Transverse colon (tissue), 3 donors: ENCODE measurements around the gene HOXA3.

ENCODE experiments used
- CTCF ChIP-seq, 5 experiments: fragments of 200-600 bp in 3 of 5; fragments of 450-650 bp in 2 of 5; sonication (generic) in 3 of 5; IDR thresholded peaks; 1 replicate in 2 of 5; 2 replicates in 3 of 5; pipeline ENCODE4 v1.5.1; 2016 to 2017; ENCODE audit warnings: antibody characterized with exemption in 5 of 5, inconsistent platforms in 3 of 5, mild to moderate bottlenecking in 2 of 5, moderate library complexity in 1 of 5
- POLR2A ChIP-seq: fragments of 450-650 bp; IDR thresholded peaks from one replicate; pipeline ENCODE4 v1.6.1; 2016; ENCODE audit warnings: antibody characterized with exemption, mild to moderate bottlenecking, moderate library complexity

- TF ChIP-seq CTCF (IDR thresholded peaks at IDR 0.05), result no peak
- TF ChIP-seq POLR2A, result peak; percentile 15
These were observed 51.0 kb downstream of the HOXA3 start for GRCh38 chr7:27101171-27101956.
